Stimulated activated CD8-positive, alpha-beta memory T cell treated with anti-CD3 and anti-CD28 coated beads, Interleukin-4, amount 100 ng/mL, for 48 hours (primary cell): ENCODE data around the gene CCDC59.

ENCODE experiments used
- DNase-seq: peaks from one replicate; pipeline ENCODE4 v3.0.0-alpha.2; 2020

Gene CCDC59

GRCh38 chr12:82314406-82314892 lies 43.7 kb downstream of the CCDC59 start:
- no peak for DNase-seq
